Loucy (cell line): Measurements from ENCODE around the gene SAFB2.

Experiments used
- CTCF ChIP-seq: fragments of 200-600 bp; sonication (generic); conservative IDR thresholded peaks from 2 replicates; pipeline ENCODE4 v1.5.1; 2014; ENCODE audit warnings: mild to moderate bottlenecking, antibody characterized with exemption, low read length
- EZH2phosphoT487 ChIP-seq: fragments of 200-600 bp; IDR thresholded peaks from 2 replicates; pipeline ENCODE4 v1.6.1; 2018; ENCODE audit warnings: antibody characterized with exemption, mild to moderate bottlenecking, moderate library complexity, borderline replicate concordance

- TF ChIP-seq CTCF (no peak), EZH2phosphoT487 (no peak)
Observed at GRCh38 chr19:5661483-5661882, 38.9 kb upstream of the SAFB2 start.
